Smooth muscle cell (in vitro differentiated cells): ENCODE data around the gene SLC17A7. TPM values are rescaled to one million over a fixed set of nuclear protein-coding genes. Genes with fewer than 3 reads are reported as not detected.

Experiments
- DNase-seq: peaks from one replicate; lab custom pipeline; 2025; ENCODE audit not compliant: unreplicated experiment; lab: John Stamatoyannopoulos, UW
- H2AFZ ChIP-seq: fragments of 200-600 bp; sonication (generic); 2 replicates; pipeline ENCODE4 v1.6.0; 2016; ENCODE audit warnings: antibody characterized with exemption, low read depth, mild to moderate bottlenecking
- H3F3A ChIP-seq: fragments of 200-600 bp; sonication (generic); 2 replicates; pipeline ENCODE4 v1.6.0; 2017; ENCODE audit warnings: antibody characterized with exemption, low read depth
- H3K27ac ChIP-seq: fragments of 200-600 bp; sonication (generic); 2 replicates; pipeline ENCODE4 v1.5.1; 2016; ENCODE audit warnings: low read depth, mild to moderate bottlenecking
- H3K27me3 ChIP-seq: fragments of 200-600 bp; sonication (generic); 2 replicates; pipeline ENCODE4 v1.6.1; 2016; ENCODE audit warnings: low read depth, mild to moderate bottlenecking
- H3K36me3 ChIP-seq: fragments of 200-600 bp; sonication (generic); 2 replicates; pipeline ENCODE4 v1.5.1; 2016; ENCODE audit warnings: low read depth
- H3K4me1 ChIP-seq: fragments of 200-600 bp; sonication (generic); 2 replicates; pipeline ENCODE4 v1.5.1; 2016; ENCODE audit warnings: low read depth
- H3K4me2 ChIP-seq: fragments of 200-600 bp; sonication (generic); 2 replicates; pipeline ENCODE4 v1.6.0; 2016; ENCODE audit warnings: mild to moderate bottlenecking
- H3K4me3 ChIP-seq: fragments of 200-600 bp; sonication (generic); 2 replicates; pipeline ENCODE4 v1.5.1; 2016; ENCODE audit warnings: mild to moderate bottlenecking
- H3K79me2 ChIP-seq: fragments of 200-600 bp; sonication (generic); 2 replicates; pipeline ENCODE4 v1.6.0; 2016; ENCODE audit warnings: low read depth, mild to moderate bottlenecking
- H3K9ac ChIP-seq: fragments of 200-600 bp; sonication (generic); 2 replicates; pipeline ENCODE4 v1.6.0; 2016; ENCODE audit warnings: low read depth
- H3K9me3 ChIP-seq: fragments of 200-600 bp; sonication (generic); replicated peaks from 2 replicates; pipeline ENCODE4 v1.5.1; 2016; ENCODE audit warnings: low read depth
- H4K20me1 ChIP-seq: fragments of 200-600 bp; sonication (generic); 2 replicates; pipeline ENCODE4 v1.6.0; 2016; ENCODE audit warnings: low read depth
- WGBS: methylation state at CpG from one replicate; pipeline ENCODE4 v1.1.7; 2016; ENCODE audit warnings: low lambda C conversion rate; 5-methylcytosine and 5-hydroxymethylcytosine counted together
- polyA plus RNA-seq: library from polyadenylated mRNA; unstranded; fragments of >200 nt; fragmentation: Nextera tagmentation; extraction: Ambion mirVana; gene quantifications from 2 replicates; pipeline ENCODE4 v1.2.1, GENCODE V29; 2016
- total RNA-seq: library from RNA; depleted of rRNA; stranded (reverse); fragments of >200 nt; gene quantifications from 2 replicates; pipeline ENCODE4 v1.2.3, GENCODE V29; 2014
- TF ChIP-seq, protein P1 (sequence below): fragments of 200-600 bp; sonication (generic); IDR thresholded peaks from 2 replicates; pipeline ENCODE4 v1.5.1; 2017; ENCODE audit warnings: borderline replicate concordance, mild to moderate bottlenecking, antibody characterized with exemption; ENCODE audit not compliant: insufficient read depth, poor library complexity, severe bottlenecking

SLC17A7 gene
- total and polyA plus RNA-seq, 2 experiments from 2014 or later, result 0.04 TPM; not detected in 1

GRCh38 chr19:49398001-49398615 lies 43.2 kb downstream of the SLC17A7 start:
- Histone ChIP-seq H3K4me1 (peaks cover under 1% of the 10 kb centered on the region), H4K20me1 (no peaks in the 10 kb centered on the region), H3K27ac (no peak overlapping the region), H3K4me3 (no peak overlapping the region), H3K4me2 (no peak overlapping the region), H3F3A (no peaks in the 10 kb centered on the region), H3K79me2 (no peaks in the 10 kb centered on the region), H3K9ac (no peak overlapping the region), H2AFZ (no peak overlapping the region), H3K9me3 (no peaks in the 10 kb centered on the region), H3K27me3 (peaks cover 9% of the 10 kb centered on the region), H3K36me3 (no peaks in the 10 kb centered on the region)
- DNase-seq, result no peak
- TF ChIP-seq, protein P1, sequence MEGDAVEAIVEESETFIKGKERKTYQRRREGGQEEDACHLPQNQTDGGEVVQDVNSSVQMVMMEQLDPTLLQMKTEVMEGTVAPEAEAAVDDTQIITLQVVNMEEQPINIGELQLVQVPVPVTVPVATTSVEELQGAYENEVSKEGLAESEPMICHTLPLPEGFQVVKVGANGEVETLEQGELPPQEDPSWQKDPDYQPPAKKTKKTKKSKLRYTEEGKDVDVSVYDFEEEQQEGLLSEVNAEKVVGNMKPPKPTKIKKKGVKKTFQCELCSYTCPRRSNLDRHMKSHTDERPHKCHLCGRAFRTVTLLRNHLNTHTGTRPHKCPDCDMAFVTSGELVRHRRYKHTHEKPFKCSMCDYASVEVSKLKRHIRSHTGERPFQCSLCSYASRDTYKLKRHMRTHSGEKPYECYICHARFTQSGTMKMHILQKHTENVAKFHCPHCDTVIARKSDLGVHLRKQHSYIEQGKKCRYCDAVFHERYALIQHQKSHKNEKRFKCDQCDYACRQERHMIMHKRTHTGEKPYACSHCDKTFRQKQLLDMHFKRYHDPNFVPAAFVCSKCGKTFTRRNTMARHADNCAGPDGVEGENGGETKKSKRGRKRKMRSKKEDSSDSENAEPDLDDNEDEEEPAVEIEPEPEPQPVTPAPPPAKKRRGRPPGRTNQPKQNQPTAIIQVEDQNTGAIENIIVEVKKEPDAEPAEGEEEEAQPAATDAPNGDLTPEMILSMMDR, result no peak
- WGBS, result 59% methylated on average over 11 of the region's 11 CpGs

DNA sequence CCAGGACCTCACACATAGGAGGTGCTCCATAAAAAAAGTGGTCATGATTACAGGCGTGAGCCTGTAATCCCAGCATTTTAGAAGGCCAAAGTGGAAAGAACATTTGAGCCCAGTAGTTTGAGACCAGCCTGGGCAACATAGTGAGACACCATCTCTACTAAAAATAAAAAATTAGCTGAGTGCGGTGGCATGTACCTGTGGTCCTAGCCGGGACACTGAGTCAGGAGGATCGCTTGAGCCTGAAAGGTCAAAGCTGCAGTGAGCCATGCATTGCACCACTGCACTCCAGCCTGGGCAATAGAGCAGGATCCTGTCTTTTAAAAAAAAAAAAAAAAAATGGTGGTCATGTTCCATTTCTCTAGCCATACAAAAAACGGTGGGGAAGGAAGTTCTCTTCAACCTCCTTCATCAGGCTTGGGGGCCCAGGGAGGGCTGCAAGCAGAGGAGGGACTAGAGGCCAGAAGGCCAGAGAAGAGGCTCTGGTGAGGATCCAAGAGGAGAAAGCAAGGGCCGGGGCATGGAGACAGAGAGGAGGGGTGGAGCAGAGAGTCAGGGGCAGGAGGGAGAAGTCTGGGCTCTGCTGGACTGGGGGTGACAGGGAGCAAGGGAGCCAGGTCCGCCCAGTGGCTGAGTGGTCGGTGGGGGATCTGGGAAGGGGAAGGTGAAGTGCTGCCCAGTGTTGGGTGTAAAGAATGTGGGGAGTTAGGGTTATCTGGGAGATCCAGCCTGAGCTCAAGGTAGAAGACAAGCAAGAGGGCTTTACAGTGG lies 44.4 kb downstream of the SLC17A7 start:
- H4K20me1 ChIP-seq, result no peaks in the 10 kb centered on the region
- no peak overlapping the region for H3K4me3 ChIP-seq
- H3K4me1 ChIP-seq, result no peaks in the 10 kb centered on the region
- no peak for DNase-seq
- H3F3A ChIP-seq, result no peaks in the 10 kb centered on the region
- no peaks in the 10 kb centered on the region for H3K36me3 ChIP-seq
- no peak overlapping the region for H3K27ac ChIP-seq
- H2AFZ ChIP-seq, result no peak overlapping the region
- 93% methylated on average over 8 of the region's 8 CpGs for WGBS
- H3K4me2 ChIP-seq, result no peak overlapping the region
- H3K9ac ChIP-seq, result no peak overlapping the region
- H3K27me3 ChIP-seq, result peaks cover 9% of the 10 kb centered on the region
- H3K9me3 ChIP-seq, result no peaks in the 10 kb centered on the region
- TF ChIP-seq, protein P1, result no peak
- H3K79me2 ChIP-seq, result no peaks in the 10 kb centered on the region

DNA sequence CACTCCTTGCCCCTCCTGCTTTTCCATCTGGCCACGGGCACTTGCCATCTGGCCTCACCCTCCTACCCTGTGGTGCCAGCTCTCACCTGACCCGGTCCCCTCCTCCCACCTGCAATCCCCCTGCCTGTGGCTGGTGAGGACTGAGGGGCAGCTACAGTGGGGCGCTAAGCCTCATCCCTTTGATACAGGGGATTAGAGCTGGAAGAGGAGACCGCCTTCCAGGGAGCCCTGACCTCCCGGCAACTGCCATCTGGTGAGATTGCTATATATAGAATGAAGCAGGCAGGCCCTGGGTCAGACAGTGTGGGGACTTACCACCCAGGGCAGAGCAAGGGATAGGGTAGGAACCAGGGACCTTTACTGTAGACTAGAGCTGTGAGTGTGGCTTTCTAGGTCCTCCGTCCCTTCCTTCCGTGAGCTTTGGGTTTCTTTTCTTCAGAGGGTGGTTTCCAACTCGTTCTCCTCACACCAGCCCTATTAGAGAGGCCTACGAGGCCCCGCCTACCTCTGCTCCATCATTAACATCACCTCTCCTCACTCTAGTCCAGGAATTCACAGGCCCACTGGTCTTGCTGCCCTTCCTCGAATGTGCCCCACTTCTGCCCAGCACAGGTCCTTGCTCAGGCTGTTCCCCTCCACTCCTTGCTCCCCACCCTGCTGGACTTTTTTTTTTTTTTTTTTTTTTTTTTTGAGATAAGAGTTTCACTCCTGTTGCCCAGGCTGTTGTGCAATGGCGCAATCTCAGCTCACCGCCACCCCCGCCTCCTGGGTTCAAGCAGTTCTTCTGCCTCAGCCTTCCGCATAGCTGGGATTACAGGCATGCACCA lies 45.5 kb downstream of the SLC17A7 start:
- Histone ChIP-seq H3K9ac (no peak overlapping the region), H3F3A (no peaks in the 10 kb centered on the region), H3K27me3 (peaks cover 9% of the 10 kb centered on the region), H3K79me2 (no peaks in the 10 kb centered on the region), H2AFZ (no peak overlapping the region), H3K4me2 (no peak overlapping the region), H3K36me3 (no peaks in the 10 kb centered on the region), H3K4me3 (no peak overlapping the region), H3K27ac (no peak overlapping the region), H3K4me1 (no peaks in the 10 kb centered on the region), H3K9me3 (no peaks in the 10 kb centered on the region), H4K20me1 (no peaks in the 10 kb centered on the region)
- TF ChIP-seq, protein P1, result no peak
- WGBS, result 83% methylated on average over 12 of the region's 15 CpGs
- no peak for DNase-seq
